ENCODE results near the gene PGF.
"Not testable (repeated sequence)": the region's sequence is repeated elsewhere in the genome, so short reads cannot be mapped to it uniquely, and the experiment has no call there.

GRCh38 chr14:74931744-74932143 lies 23.7 kb downstream of the PGF start:
- TF ChIP-seq CTCF, POLR2A (IDR thresholded peaks at IDR 0.05): not testable (repeated sequence)

Data from adrenal gland (tissue), 5 donors.